SK-N-SH (cell line): ENCODE results near the gene SACS.

ENCODE experiments used
- CHD2 ChIP-seq: fragments of 150-350 bp; IDR thresholded peaks from 2 replicates; pipeline ENCODE4 v1.6.1; 2018; ENCODE audit warnings: low read length; ENCODE audit not compliant: partially characterized antibody
- CTCF ChIP-seq: fragments of 200-600 bp; sonication (generic); IDR thresholded peaks from 2 replicates; pipeline ENCODE4 v1.6.1; 2017; ENCODE audit warnings: antibody characterized with exemption, mild to moderate bottlenecking, moderate library complexity
- EP300 ChIP-seq, 2 experiments: IDR thresholded peaks; 2 replicates each; pipeline versions ENCODE4 v1.4.0 to v1.6.1; 2012; ENCODE audit warnings: borderline replicate concordance in 1 of 2, low read depth in 1 of 2, low read length in 1 of 2
- EZH2phosphoT487 ChIP-seq: fragments of 200-600 bp; sonication (generic); IDR thresholded peaks from 2 replicates; pipeline ENCODE4 v1.6.1; 2017; ENCODE audit warnings: low read depth, mixed run types, mild to moderate bottlenecking, antibody characterized with exemption, moderate library complexity, borderline replicate concordance
- FOXM1 ChIP-seq: IDR thresholded peaks from 2 replicates; pipeline ENCODE4 v1.4.0; 2012; ENCODE audit warnings: low read depth, mild to moderate bottlenecking
- POLR2AphosphoS5 ChIP-seq: IDR thresholded peaks from 2 replicates; pipeline ENCODE4 v1.6.1; 2012; ENCODE audit warnings: low read depth, low read length
- RCOR1 ChIP-seq: fragments of 150-350 bp; IDR thresholded peaks from 2 replicates; pipeline ENCODE4 v1.6.1; 2017; ENCODE audit warnings: antibody characterized with exemption, low read length
- RFX5 ChIP-seq: IDR thresholded peaks from 2 replicates; pipeline ENCODE4 v1.6.1; 2012; ENCODE audit warnings: mild to moderate bottlenecking, improper control_type of control experiment, low read length
- SIN3A ChIP-seq: IDR thresholded peaks from 2 replicates; pipeline ENCODE4 v1.6.1; 2012; ENCODE audit warnings: low read depth, mild to moderate bottlenecking, low read length, moderate library complexity, borderline replicate concordance
- SMC3 ChIP-seq: IDR thresholded peaks from 2 replicates; pipeline ENCODE4 v1.6.1; 2012; ENCODE audit warnings: low read depth, low read length, improper control_type of control experiment
- TEAD4 ChIP-seq: IDR thresholded peaks from 2 replicates; pipeline ENCODE4 v1.4.0; 2012; ENCODE audit warnings: mild to moderate bottlenecking, borderline replicate concordance; ENCODE audit not compliant: insufficient read depth
- TF ChIP-seq, protein P1 (sequence below): IDR thresholded peaks from 2 replicates; pipeline ENCODE4 v1.6.1; 2012; ENCODE audit warnings: mild to moderate bottlenecking, low read depth, low read length, moderate library complexity

- TF ChIP-seq CTCF (no peak), FOXM1 (0 out of 2 replicates have a peak, but pooled peaks have one; percentile 40), POLR2AphosphoS5 (peak; percentile 77; the same call in 1 of the 2 replicates), TEAD4 (peak; percentile 83; the same call in 1 of the 2 replicates), SMC3 (no peak), EP300 (IDR thresholded peaks at IDR 0.05; ENCODE audit: borderline replicate concordance in 1 of 2, low read depth in 1 of 2, low read length in 1 of 2) (peak; percentile 18 to 92; a peak in 3 of 4 replicates), RFX5 (no peak), RCOR1 (no peak), SIN3A (peak; percentile 67; the same call in 1 of the 2 replicates), EZH2phosphoT487 (no peak), CHD2 (no peak)
- TF ChIP-seq, protein P1, sequence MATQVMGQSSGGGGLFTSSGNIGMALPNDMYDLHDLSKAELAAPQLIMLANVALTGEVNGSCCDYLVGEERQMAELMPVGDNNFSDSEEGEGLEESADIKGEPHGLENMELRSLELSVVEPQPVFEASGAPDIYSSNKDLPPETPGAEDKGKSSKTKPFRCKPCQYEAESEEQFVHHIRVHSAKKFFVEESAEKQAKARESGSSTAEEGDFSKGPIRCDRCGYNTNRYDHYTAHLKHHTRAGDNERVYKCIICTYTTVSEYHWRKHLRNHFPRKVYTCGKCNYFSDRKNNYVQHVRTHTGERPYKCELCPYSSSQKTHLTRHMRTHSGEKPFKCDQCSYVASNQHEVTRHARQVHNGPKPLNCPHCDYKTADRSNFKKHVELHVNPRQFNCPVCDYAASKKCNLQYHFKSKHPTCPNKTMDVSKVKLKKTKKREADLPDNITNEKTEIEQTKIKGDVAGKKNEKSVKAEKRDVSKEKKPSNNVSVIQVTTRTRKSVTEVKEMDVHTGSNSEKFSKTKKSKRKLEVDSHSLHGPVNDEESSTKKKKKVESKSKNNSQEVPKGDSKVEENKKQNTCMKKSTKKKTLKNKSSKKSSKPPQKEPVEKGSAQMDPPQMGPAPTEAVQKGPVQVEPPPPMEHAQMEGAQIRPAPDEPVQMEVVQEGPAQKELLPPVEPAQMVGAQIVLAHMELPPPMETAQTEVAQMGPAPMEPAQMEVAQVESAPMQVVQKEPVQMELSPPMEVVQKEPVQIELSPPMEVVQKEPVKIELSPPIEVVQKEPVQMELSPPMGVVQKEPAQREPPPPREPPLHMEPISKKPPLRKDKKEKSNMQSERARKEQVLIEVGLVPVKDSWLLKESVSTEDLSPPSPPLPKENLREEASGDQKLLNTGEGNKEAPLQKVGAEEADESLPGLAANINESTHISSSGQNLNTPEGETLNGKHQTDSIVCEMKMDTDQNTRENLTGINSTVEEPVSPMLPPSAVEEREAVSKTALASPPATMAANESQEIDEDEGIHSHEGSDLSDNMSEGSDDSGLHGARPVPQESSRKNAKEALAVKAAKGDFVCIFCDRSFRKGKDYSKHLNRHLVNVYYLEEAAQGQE = peak; percentile 74
These were observed 6.1 kb downstream of the SACS start for GRCh38 chr13:23427342-23427843.
